Cardiac muscle cell (in vitro differentiated cells and primary cell): ENCODE results near the gene GPR21. TPM values are rescaled to one million over a fixed set of nuclear protein-coding genes. Genes with fewer than 3 reads are reported as not detected.

ENCODE experiments used
- DNase-seq, 2 donors: peaks; one replicate each; pipeline versions ENCODE4 v3.0.0 to v3.0.0-alpha.2; 2010 to 2017; ENCODE audit warnings: low read depth in 1 of 2, low spot score in 1 of 2
- H3K27ac ChIP-seq: fragments of 200-600 bp; sonication (generic); 2 replicates; pipeline ENCODE4 v1.5.1; 2016
- H3K27me3 ChIP-seq: fragments of 200-600 bp; sonication (generic); 2 replicates; pipeline ENCODE4 v1.6.0; 2016; ENCODE audit warnings: control low read depth
- H3K36me3 ChIP-seq: fragments of 200-600 bp; sonication (generic); 2 replicates; pipeline ENCODE4 v1.5.1; 2016; ENCODE audit warnings: control low read depth
- H3K4me1 ChIP-seq: fragments of 200-600 bp; sonication (generic); 2 replicates; pipeline ENCODE4 v1.8.1; 2017; ENCODE audit warnings: low read depth, mild to moderate bottlenecking, mixed run types
- H3K4me3 ChIP-seq: fragments of 200-600 bp; sonication (generic); 2 replicates; pipeline ENCODE4 v1.5.1; 2016; ENCODE audit warnings: mild to moderate bottlenecking
- H3K9me3 ChIP-seq: fragments of 200-600 bp; sonication (generic); 2 replicates; pipeline ENCODE4 v1.5.1; 2017; ENCODE audit warnings: low read depth, mild to moderate bottlenecking, control low read depth
- CTCF ChIP-seq: IDR thresholded peaks from 2 replicates; pipeline ENCODE4 v1.5.1; 2012; ENCODE audit warnings: low read depth, mild to moderate bottlenecking, low read length
- polyA plus RNA-seq: library from polyadenylated mRNA; unstranded; fragments of >200 nt; fragmentation: Nextera tagmentation; extraction: Ambion mirVana; gene quantifications from 2 replicates; pipeline ENCODE4 v1.2.1, GENCODE V29; 2016
- total RNA-seq: library from RNA; depleted of rRNA; stranded (reverse); fragments of >200 nt; gene quantifications from 2 replicates; pipeline ENCODE4 v1.2.3, GENCODE V29; 2016

GPR21 gene
- total and polyA plus RNA-seq, 2 experiments from 2014 or later = 1.0 TPM; not detected in 1

- Histone ChIP-seq H3K4me3 (no peak overlapping the region), H3K4me1 (peaks cover 25% of the 10 kb centered on the region), H3K27ac (no peak overlapping the region), H3K9me3 (no peaks in the 10 kb centered on the region), H3K36me3 (peaks cover 14% of the 10 kb centered on the region), H3K27me3 (no peaks in the 10 kb centered on the region)
- TF ChIP-seq CTCF = no peak
- no peak for DNase-seq
These were observed 26.2 kb upstream of the GPR21 start for GRCh38 chr9:123007269-123007668.

- Histone ChIP-seq H3K4me3 (no peak overlapping the region), H3K27me3 (no peaks in the 10 kb centered on the region), H3K36me3 (peaks cover 14% of the 10 kb centered on the region), H3K4me1 (peaks cover 22% of the 10 kb centered on the region), H3K9me3 (no peaks in the 10 kb centered on the region), H3K27ac (no peak overlapping the region)
- DNase-seq = no peak
- TF ChIP-seq CTCF = no peak
These were observed 24.6 kb upstream of the GPR21 start for GRCh38 chr9:123008909-123009308.

GRCh38 chr9:123011380-123011779 lies 22.1 kb upstream of the GPR21 start:
- Histone ChIP-seq H3K4me1 (peaks cover 12% of the 10 kb centered on the region), H3K27me3 (no peaks in the 10 kb centered on the region), H3K36me3 (peaks cover 26% of the 10 kb centered on the region), H3K27ac (no peak overlapping the region), H3K4me3 (no peak overlapping the region), H3K9me3 (no peaks in the 10 kb centered on the region)
- DNase-seq = no peak
- no peak for TF ChIP-seq CTCF

GRCh38 chr9:123011878-123012528 lies 21.5 kb upstream of the GPR21 start:
- DNase-seq = peak in 1 of 2 donors; percentile 57
- Histone ChIP-seq H3K9me3 (no peaks in the 10 kb centered on the region), H3K36me3 (peaks cover 29% of the 10 kb centered on the region), H3K4me1 (peaks cover 12% of the 10 kb centered on the region), H3K4me3 (no peak overlapping the region), H3K27ac (no peak overlapping the region), H3K27me3 (no peaks in the 10 kb centered on the region)
- TF ChIP-seq CTCF = no peak

GRCh38 chr9:123016631-123017030 lies 16.8 kb upstream of the GPR21 start:
- no peaks in the 10 kb centered on the region for H3K9me3 ChIP-seq
- no peak for DNase-seq
- peaks cover 36% of the 10 kb centered on the region for H3K36me3 ChIP-seq
- H3K27me3 ChIP-seq = no peaks in the 10 kb centered on the region
- no peak for TF ChIP-seq CTCF
- no peak overlapping the region for H3K4me3 ChIP-seq
- no peak overlapping the region for H3K27ac ChIP-seq
- no peaks in the 10 kb centered on the region for H3K4me1 ChIP-seq
